NCI-H345 (cell line): ENCODE measurements around the gene POLR1G.
A peak's percentile ranks its signal among the peaks of the same experiment; 100 is the strongest.
"Not testable (repeated sequence)": the region's sequence is repeated elsewhere in the genome, so short reads cannot be mapped to it uniquely, and the experiment has no call there.

Experiments
- DNase-seq: peaks from one replicate; lab custom pipeline; 2025; lab: John Stamatoyannopoulos, UW

POLR1G gene

GRCh38 chr19:45400192-45400591 lies 6.3 kb upstream of the POLR1G start:
- peak; percentile 16 for DNase-seq

- DNase-seq = no peak
These were observed 4.6 kb upstream of the POLR1G start for GRCh38 chr19:45401815-45402214.

GRCh38 chr19:45402298-45403061 lies 4.0 kb upstream of the POLR1G start:
- no peak for DNase-seq

- DNase-seq = no peak
These were observed 3.2 kb upstream of the POLR1G start for GRCh38 chr19:45403272-45403671.

GRCh38 chr19:45403781-45404556 lies 2.5 kb upstream of the POLR1G start:
- DNase-seq = peak; percentile 29

- DNase-seq = peak; percentile 83
These were observed 1.6 kb upstream of the POLR1G start, which contains the start of gene PPP1R13L for GRCh38 chr19:45404557-45405434. Gene PPP1R13L, minus strand, starts transcription at chr19:45405069. Its CDS starts 6,751 bp downstream, at chr19:45398318.

GRCh38 chr19:45405435-45406225 lies 814 bp upstream of the POLR1G start:
- peak; percentile 83 for DNase-seq

GRCh38 chr19:45407091-45407375 lies 589 bp downstream of the POLR1G start:
- no peak for DNase-seq

GRCh38 chr19:45407585-45407984 lies 1.1 kb downstream of the POLR1G start:
- DNase-seq = not testable (repeated sequence)

- DNase-seq = no peak
These were observed 1.7 kb downstream of the POLR1G start for GRCh38 chr19:45408121-45408520.

GRCh38 chr19:45408830-45409556 lies 2.5 kb downstream of the POLR1G start:
- DNase-seq = no peak

GRCh38 chr19:45409557-45409920 lies 3.1 kb downstream of the POLR1G start:
- DNase-seq = no peak

GRCh38 chr19:45410330-45410729 lies 3.9 kb downstream of the POLR1G start:
- not testable (repeated sequence) for DNase-seq

GRCh38 chr19:45413497-45413896 lies 7.1 kb downstream of the POLR1G start:
- no peak for DNase-seq

- DNase-seq = no peak
These were observed 8.0 kb downstream of the POLR1G start for GRCh38 chr19:45414468-45414867.

GRCh38 chr19:45417151-45417550 lies 10.7 kb downstream of the POLR1G start:
- DNase-seq = no peak

- DNase-seq = no peak
These were observed 12.4 kb downstream of the POLR1G start for GRCh38 chr19:45418802-45419201.

- DNase-seq = no peak
These were observed 13.0 kb downstream of the POLR1G start for GRCh38 chr19:45419396-45419795.

- DNase-seq = no peak
These were observed 13.5 kb downstream of the POLR1G start for GRCh38 chr19:45419895-45420294.

- no peak for DNase-seq
These were observed 13.9 kb downstream of the POLR1G start for GRCh38 chr19:45420356-45420755.

- DNase-seq = no peak
These were observed 14.4 kb downstream of the POLR1G start for GRCh38 chr19:45420871-45421270.
